GM19467 (cell line): ENCODE results near the gene ZNF142.

Experiments used
- ATAC-seq: cut with Tn5 transposase; IDR thresholded peaks from one replicate; pipeline ENCODE4 v1.9.1; 2021; ENCODE audit warnings: mild to moderate bottlenecking, moderate library complexity; ENCODE audit not compliant: unreplicated experiment

ZNF142 gene

GRCh38 chr2:218658671-218659257 is 659 bp downstream of the ZNF142 start:
- no peak for ATAC-seq

GRCh38 chr2:218655751-218656150 is 3.7 kb downstream of the ZNF142 start:
- no peak for ATAC-seq

GRCh38 chr2:218648787-218649100 is 10.7 kb downstream of the ZNF142 start:
- no peak for ATAC-seq

- no peak for ATAC-seq
Observed at GRCh38 chr2:218648088-218648786, 11.2 kb downstream of the ZNF142 start.

GRCh38 chr2:218645126-218645525 is 14.3 kb downstream of the ZNF142 start:
- no peak for ATAC-seq

GRCh38 chr2:218644721-218645120 is 14.7 kb downstream of the ZNF142 start:
- no peak for ATAC-seq

GRCh38 chr2:218643751-218644310 is 15.6 kb downstream of the ZNF142 start:
- no peak for ATAC-seq

- no peak for ATAC-seq
Observed at GRCh38 chr2:218642786-218643185, 16.6 kb downstream of the ZNF142 start.

- no peak for ATAC-seq
Observed at GRCh38 chr2:218642121-218642656, 17.2 kb downstream of the ZNF142 start.

GRCh38 chr2:218638372-218638771 is 21.1 kb downstream of the ZNF142 start:
- no peak for ATAC-seq

- no peak for ATAC-seq
Observed at GRCh38 chr2:218635719-218636118, 23.7 kb downstream of the ZNF142 start.

- ATAC-seq: no peak
Observed at GRCh38 chr2:218631837-218632236, 27.6 kb downstream of the ZNF142 start.

- no peak for ATAC-seq
Observed at GRCh38 chr2:218627939-218628338, 31.5 kb downstream of the ZNF142 start.

GRCh38 chr2:218626369-218626768 is 33.1 kb downstream of the ZNF142 start:
- no peak for ATAC-seq

- ATAC-seq: no peak
Observed at GRCh38 chr2:218623366-218623705, 36.1 kb downstream of the ZNF142 start.

- ATAC-seq: no peak
Observed at GRCh38 chr2:218622606-218623365, 36.6 kb downstream of the ZNF142 start.

- no peak for ATAC-seq
Observed at GRCh38 chr2:218621007-218621406, 38.4 kb downstream of the ZNF142 start.

GRCh38 chr2:218618102-218618860 is 41.1 kb downstream of the ZNF142 start:
- no peak for ATAC-seq

- ATAC-seq: no peak
Observed at GRCh38 chr2:218615868-218616315, 43.5 kb downstream of the ZNF142 start.

- no peak for ATAC-seq
Observed at GRCh38 chr2:218607436-218608115, 51.8 kb downstream of the ZNF142 start, which contains the start of gene PLCD4. PLCD4 (plus strand) TSS chr2:218607899; CDS start chr2:218615740, 7,841 bp downstream.
